Right lobe of liver (tissue), 4 donors: ENCODE results near the gene SEC24B.

Experiments
- POLR2A ChIP-seq: fragments of 450-650 bp; IDR thresholded peaks from one replicate; pipeline ENCODE4 v1.6.1; 2017; ENCODE audit warnings: antibody characterized with exemption, mild to moderate bottlenecking
- TF ChIP-seq, protein P1 (sequence below), 4 donors: fragments of 200-600 bp in 3 of 4; fragments of 450-650 bp in 1 of 4; IDR thresholded peaks; one replicate each; pipeline versions ENCODE4 v1.5.1 to v1.8.0; 2016 to 2022; ENCODE audit warnings: antibody characterized with exemption in 4 of 4, mild to moderate bottlenecking in 2 of 4
- donor health status: DM: no; HTN: no; CAD: no.
- donor health status: DM: no; HTN: no; CAD: no.
- donor health status: DM: no; HTN: yes; CAD: no.

DNA sequence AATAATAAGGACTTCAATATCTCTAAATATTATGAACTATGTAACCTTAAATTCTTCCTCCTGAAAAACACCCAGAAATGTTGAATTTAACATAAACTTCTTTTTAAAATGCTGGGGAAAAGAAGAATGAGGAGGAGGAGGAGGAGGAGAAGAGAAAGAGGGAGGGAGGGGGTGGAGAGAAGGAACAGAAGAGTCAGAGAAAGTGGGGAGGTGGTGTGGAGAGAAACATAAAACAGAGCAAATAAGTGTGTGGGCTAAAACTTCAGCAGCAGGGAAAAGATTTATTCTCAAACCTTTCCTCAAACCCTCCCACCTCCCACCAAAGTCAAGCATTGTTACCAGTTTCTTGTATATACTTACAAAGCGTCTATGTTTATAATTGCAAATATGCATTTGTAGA lies 34.7 kb upstream of the SEC24B start:
- no peak for TF ChIP-seq POLR2A
- TF ChIP-seq, protein P1, sequence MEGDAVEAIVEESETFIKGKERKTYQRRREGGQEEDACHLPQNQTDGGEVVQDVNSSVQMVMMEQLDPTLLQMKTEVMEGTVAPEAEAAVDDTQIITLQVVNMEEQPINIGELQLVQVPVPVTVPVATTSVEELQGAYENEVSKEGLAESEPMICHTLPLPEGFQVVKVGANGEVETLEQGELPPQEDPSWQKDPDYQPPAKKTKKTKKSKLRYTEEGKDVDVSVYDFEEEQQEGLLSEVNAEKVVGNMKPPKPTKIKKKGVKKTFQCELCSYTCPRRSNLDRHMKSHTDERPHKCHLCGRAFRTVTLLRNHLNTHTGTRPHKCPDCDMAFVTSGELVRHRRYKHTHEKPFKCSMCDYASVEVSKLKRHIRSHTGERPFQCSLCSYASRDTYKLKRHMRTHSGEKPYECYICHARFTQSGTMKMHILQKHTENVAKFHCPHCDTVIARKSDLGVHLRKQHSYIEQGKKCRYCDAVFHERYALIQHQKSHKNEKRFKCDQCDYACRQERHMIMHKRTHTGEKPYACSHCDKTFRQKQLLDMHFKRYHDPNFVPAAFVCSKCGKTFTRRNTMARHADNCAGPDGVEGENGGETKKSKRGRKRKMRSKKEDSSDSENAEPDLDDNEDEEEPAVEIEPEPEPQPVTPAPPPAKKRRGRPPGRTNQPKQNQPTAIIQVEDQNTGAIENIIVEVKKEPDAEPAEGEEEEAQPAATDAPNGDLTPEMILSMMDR (IDR thresholded peaks at IDR 0.05), result no peak
